ENCODE data around the gene TCF4.

- no peak for TF ChIP-seq CTCF (IDR thresholded peaks at IDR 0.05 in 8 of 11, conservative IDR thresholded peaks at IDR 0.05 in 3 of 11)
- no peak for TF ChIP-seq POLR2A (IDR thresholded peaks at IDR 0.05)
- no peak for TF ChIP-seq POLR2AphosphoS5 (IDR thresholded peaks at IDR 0.05)
Measured at GRCh38 chr18:55318951-55319441, 269.0 kb downstream of the TCF4 start.

All from spleen (tissue), 7 donors.